ENCODE measurements around the gene COLEC11. TPM values are rescaled to one million over a fixed set of nuclear protein-coding genes. Genes with fewer than 3 reads are reported as not detected.
A peak's percentile ranks its signal among the peaks of the same experiment; 100 is the strongest.

COLEC11 gene
- total and polyA plus RNA-seq, 2 of the 13 experiments (the other 11 are each of a cell fraction or from before 2014, with no cell fraction given), result 1.5 to 3.0 TPM

DNA sequence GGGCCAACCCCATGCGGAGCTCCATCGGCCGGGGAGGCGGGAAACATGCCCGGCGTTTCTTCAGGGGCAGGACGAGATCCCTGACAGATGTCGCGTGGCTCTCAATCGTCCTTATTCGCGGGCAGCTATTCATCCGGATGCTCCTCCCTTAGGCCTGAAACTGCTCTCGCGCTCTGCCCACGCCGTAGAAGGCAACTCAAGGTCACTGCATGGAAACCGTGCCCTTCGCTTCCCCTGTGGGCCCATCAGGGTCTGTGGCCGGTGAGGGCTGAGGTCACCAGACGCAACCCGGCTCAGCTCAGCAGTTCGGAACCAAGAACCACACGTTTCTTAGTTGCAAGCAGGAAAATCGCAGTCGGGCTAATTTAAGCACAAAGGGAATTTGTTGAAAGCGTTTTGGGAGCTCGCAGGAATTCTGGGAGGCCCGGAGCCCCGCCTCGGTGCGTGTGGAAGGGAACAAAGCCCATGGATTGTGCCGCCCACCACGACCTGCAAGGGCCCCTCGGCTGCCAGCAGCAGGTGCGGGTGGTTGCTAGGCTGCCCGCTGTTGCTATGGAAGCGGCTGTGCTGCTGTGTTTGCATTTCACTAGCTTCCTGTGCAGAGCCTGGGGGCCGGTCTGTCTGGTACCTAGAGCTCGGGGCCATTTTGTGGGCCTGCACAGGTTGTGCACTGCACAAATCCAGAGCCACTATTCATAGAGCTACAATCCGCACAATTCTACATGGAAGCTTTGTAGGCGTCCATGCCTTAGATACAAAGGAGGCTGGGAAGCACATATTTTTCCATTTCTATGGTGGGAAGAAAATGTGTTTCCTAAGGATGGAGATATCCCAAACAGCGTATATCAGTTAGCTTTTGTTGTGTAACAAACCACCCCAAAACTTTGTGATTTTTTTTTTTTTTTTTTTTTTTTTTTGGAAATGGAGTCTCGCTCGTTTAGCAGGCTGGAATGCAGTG lies 57.1 kb downstream of the COLEC11 start (continued):
- TF ChIP-seq, protein P1, sequence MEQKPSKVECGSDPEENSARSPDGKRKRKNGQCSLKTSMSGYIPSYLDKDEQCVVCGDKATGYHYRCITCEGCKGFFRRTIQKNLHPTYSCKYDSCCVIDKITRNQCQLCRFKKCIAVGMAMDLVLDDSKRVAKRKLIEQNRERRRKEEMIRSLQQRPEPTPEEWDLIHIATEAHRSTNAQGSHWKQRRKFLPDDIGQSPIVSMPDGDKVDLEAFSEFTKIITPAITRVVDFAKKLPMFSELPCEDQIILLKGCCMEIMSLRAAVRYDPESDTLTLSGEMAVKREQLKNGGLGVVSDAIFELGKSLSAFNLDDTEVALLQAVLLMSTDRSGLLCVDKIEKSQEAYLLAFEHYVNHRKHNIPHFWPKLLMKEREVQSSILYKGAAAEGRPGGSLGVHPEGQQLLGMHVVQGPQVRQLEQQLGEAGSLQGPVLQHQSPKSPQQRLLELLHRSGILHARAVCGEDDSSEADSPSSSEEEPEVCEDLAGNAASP (CRISPR knock-in tag; IDR thresholded peaks at IDR 0.05; ENCODE audit: borderline replicate concordance), result no peak
- TF ChIP-seq ARNT (IDR thresholded peaks at IDR 0.05), result no peak
- no peak for TF ChIP-seq ATF1 (CRISPR knock-in tag; IDR thresholded peaks at IDR 0.05)
- no peak for TF ChIP-seq ZBTB7A (CRISPR knock-in tag; IDR thresholded peaks at IDR 0.05)
- no peak for TF ChIP-seq MED13 (CRISPR knock-in tag; IDR thresholded peaks at IDR 0.05)
- TF ChIP-seq HNF4A (CRISPR knock-in tag; IDR thresholded peaks at IDR 0.05), result peak; percentile 4; the same call in 1 of the 2 replicates
- TF ChIP-seq, protein P2, sequence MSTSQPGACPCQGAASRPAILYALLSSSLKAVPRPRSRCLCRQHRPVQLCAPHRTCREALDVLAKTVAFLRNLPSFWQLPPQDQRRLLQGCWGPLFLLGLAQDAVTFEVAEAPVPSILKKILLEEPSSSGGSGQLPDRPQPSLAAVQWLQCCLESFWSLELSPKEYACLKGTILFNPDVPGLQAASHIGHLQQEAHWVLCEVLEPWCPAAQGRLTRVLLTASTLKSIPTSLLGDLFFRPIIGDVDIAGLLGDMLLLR (CRISPR knock-in tag; IDR thresholded peaks at IDR 0.05), result no peak
- TF ChIP-seq, protein P3, sequence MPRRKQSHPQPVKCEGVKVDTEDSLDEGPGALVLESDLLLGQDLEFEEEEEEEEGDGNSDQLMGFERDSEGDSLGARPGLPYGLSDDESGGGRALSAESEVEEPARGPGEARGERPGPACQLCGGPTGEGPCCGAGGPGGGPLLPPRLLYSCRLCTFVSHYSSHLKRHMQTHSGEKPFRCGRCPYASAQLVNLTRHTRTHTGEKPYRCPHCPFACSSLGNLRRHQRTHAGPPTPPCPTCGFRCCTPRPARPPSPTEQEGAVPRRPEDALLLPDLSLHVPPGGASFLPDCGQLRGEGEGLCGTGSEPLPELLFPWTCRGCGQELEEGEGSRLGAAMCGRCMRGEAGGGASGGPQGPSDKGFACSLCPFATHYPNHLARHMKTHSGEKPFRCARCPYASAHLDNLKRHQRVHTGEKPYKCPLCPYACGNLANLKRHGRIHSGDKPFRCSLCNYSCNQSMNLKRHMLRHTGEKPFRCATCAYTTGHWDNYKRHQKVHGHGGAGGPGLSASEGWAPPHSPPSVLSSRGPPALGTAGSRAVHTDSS (CRISPR knock-in tag; conservative IDR thresholded peaks at IDR 0.05), result no peak
- TF ChIP-seq ERF (CRISPR knock-in tag; IDR thresholded peaks at IDR 0.05), result peak; percentile 27; the same call in 1 of the 2 replicates
- 0 out of 2 replicates have a peak, but pooled peaks have one; percentile 25 for TF ChIP-seq SRY (CRISPR knock-in tag; IDR thresholded peaks at IDR 0.05)
- TF ChIP-seq ZKSCAN5 (CRISPR knock-in tag; IDR thresholded peaks at IDR 0.05), result no peak
- TF ChIP-seq HNRNPH1 (optimal IDR thresholded peaks at IDR 0.05; ENCODE audit: low read depth, low read length), result no peak
- TF ChIP-seq, protein P4, sequence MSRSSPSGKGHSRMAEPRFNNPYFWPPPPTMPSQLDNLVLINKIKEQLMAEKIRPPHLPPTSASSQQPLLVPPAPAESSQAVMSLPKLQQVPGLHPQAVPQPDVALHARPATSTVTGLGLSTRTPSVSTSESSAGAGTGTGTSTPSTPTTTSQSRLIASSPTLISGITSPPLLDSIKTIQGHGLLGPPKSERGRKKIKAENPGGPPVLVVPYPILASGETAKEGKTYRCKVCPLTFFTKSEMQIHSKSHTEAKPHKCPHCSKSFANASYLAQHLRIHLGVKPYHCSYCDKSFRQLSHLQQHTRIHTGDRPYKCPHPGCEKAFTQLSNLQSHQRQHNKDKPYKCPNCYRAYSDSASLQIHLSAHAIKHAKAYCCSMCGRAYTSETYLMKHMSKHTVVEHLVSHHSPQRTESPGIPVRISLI (CRISPR knock-in tag; IDR thresholded peaks at IDR 0.05; ENCODE audit: borderline replicate concordance), result no peak
- no peak for TF ChIP-seq HNRNPUL1 (IDR thresholded peaks at IDR 0.05; ENCODE audit: low read depth, low read length)
- TF ChIP-seq ZIK1 (CRISPR knock-in tag; IDR thresholded peaks at IDR 0.05; ENCODE audit: borderline replicate concordance, low read depth), result 0 out of 2 replicates have a peak, but pooled peaks have one; percentile 2
- no peak for TF ChIP-seq ARNT2 (CRISPR knock-in tag; IDR thresholded peaks at IDR 0.05; ENCODE audit: low read depth)
- TF ChIP-seq EZH2 (conservative IDR thresholded peaks at IDR 0.05; ENCODE audit: low read depth, low read length), result no peak
- no peak for TF ChIP-seq ZNF790 (CRISPR knock-in tag; IDR thresholded peaks at IDR 0.05; ENCODE audit: borderline replicate concordance)
- TF ChIP-seq ZBTB3 (CRISPR knock-in tag; IDR thresholded peaks at IDR 0.05; ENCODE audit: borderline replicate concordance, low read depth), result no peak
- TF ChIP-seq, protein P5, sequence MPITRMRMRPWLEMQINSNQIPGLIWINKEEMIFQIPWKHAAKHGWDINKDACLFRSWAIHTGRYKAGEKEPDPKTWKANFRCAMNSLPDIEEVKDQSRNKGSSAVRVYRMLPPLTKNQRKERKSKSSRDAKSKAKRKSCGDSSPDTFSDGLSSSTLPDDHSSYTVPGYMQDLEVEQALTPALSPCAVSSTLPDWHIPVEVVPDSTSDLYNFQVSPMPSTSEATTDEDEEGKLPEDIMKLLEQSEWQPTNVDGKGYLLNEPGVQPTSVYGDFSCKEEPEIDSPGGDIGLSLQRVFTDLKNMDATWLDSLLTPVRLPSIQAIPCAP (CRISPR knock-in tag; IDR thresholded peaks at IDR 0.05; ENCODE audit: low read depth), result no peak
- TF ChIP-seq CBX1 (IDR thresholded peaks at IDR 0.05; ENCODE audit: low read depth), result no peak
- TF ChIP-seq ZNF430 (CRISPR knock-in tag; IDR thresholded peaks at IDR 0.05), result 0 out of 2 replicates have a peak, but pooled peaks have one; percentile 48
- no peak for TF ChIP-seq ARID2 (CRISPR knock-in tag; IDR thresholded peaks at IDR 0.05; ENCODE audit: borderline replicate concordance)
- peak; percentile 83 for TF ChIP-seq KAT8 (CRISPR knock-in tag; IDR thresholded peaks at IDR 0.05)
- peak; percentile 80 for TF ChIP-seq ZNF768 (CRISPR knock-in tag; IDR thresholded peaks at IDR 0.05)
